OCI-LY1 (cell line): ENCODE data around the gene SYTL5.

Experiments used
- H2AFZ ChIP-seq: fragments of 200-600 bp; sonication (generic), shearing (Covaris generic); 2 replicates; pipeline ENCODE4 v1.6.0; 2014; ENCODE audit warnings: antibody characterized with exemption, mild to moderate bottlenecking, low read length
- H3F3A ChIP-seq: fragments of 200-600 bp; sonication (generic), shearing (Covaris generic); 2 replicates; pipeline ENCODE4 v1.6.0; 2014; ENCODE audit warnings: mild to moderate bottlenecking, antibody characterized with exemption, low read length, moderate library complexity; ENCODE audit not compliant: insufficient read depth
- H3K27ac ChIP-seq: fragments of 200-600 bp; sonication (generic); 2 replicates; pipeline ENCODE4 v1.5.1; 2014; ENCODE audit warnings: low read length, mixed run types, mild to moderate bottlenecking, low read depth; ENCODE audit not compliant: poor library complexity, severe bottlenecking
- H3K27me3 ChIP-seq: fragments of 200-600 bp; sonication (generic); 2 replicates; pipeline ENCODE4 v1.6.0; 2014; ENCODE audit warnings: antibody characterized with exemption, mild to moderate bottlenecking, low read length, moderate library complexity; ENCODE audit not compliant: insufficient read depth
- H3K36me3 ChIP-seq: fragments of 200-600 bp; sonication (generic); 2 replicates; pipeline ENCODE4 v1.6.1; 2014; ENCODE audit warnings: mild to moderate bottlenecking, antibody characterized with exemption, low read length, moderate library complexity, mixed read lengths; ENCODE audit not compliant: insufficient read depth
- H3K4me1 ChIP-seq: fragments of 200-600 bp; sonication (generic); 2 replicates; pipeline ENCODE4 v1.5.1; 2014; ENCODE audit warnings: mild to moderate bottlenecking, low read length, moderate library complexity; ENCODE audit not compliant: insufficient read depth, severe bottlenecking
- H3K4me2 ChIP-seq: fragments of 200-600 bp; sonication (generic), shearing (Covaris generic); 2 replicates; pipeline ENCODE4 v1.6.1; 2014; ENCODE audit warnings: low read length
- H3K4me3 ChIP-seq: fragments of 200-600 bp; sonication (generic); 2 replicates; pipeline ENCODE4 v1.5.1; 2014; ENCODE audit warnings: low read length, low read depth, mild to moderate bottlenecking, mixed read lengths; ENCODE audit not compliant: poor library complexity, severe bottlenecking
- H3K79me2 ChIP-seq: fragments of 200-600 bp; shearing (Covaris generic); 2 replicates; pipeline ENCODE4 v1.6.1; 2016; ENCODE audit warnings: mixed run types, low read length, mixed read lengths; ENCODE audit not compliant: insufficient read depth
- H3K9ac ChIP-seq: fragments of 200-600 bp; sonication (generic), shearing (Covaris generic); 2 replicates; pipeline ENCODE4 v1.6.1; 2014; ENCODE audit warnings: mild to moderate bottlenecking, low read length, mixed read lengths
- H3K9me2 ChIP-seq: fragments of 200-600 bp; sonication (generic), shearing (Covaris generic); 2 replicates; pipeline ENCODE4 v1.6.1; 2014; ENCODE audit warnings: low read depth, mild to moderate bottlenecking, low read length, mixed read lengths
- H3K9me3 ChIP-seq: fragments of 200-600 bp; shearing (Covaris generic); 2 replicates; pipeline ENCODE4 v1.6.1; 2014; ENCODE audit warnings: low read length, mixed read lengths
- H4K20me1 ChIP-seq: fragments of 200-600 bp; sonication (generic), shearing (Covaris generic); 2 replicates; pipeline ENCODE4 v1.6.0; 2016; ENCODE audit warnings: mild to moderate bottlenecking, low read length; ENCODE audit not compliant: insufficient read depth
- CTCF ChIP-seq: fragments of 200-600 bp; sonication (generic), shearing (Covaris generic); IDR thresholded peaks from 2 replicates; pipeline ENCODE4 v1.5.1; 2017; ENCODE audit warnings: mild to moderate bottlenecking, antibody characterized with exemption, low read length, moderate library complexity, mixed read lengths
- EZH2 ChIP-seq: fragments of 200-600 bp; sonication (generic), shearing (Covaris generic); IDR thresholded peaks from 2 replicates; pipeline ENCODE4 v1.8.0; 2017; ENCODE audit warnings: borderline replicate concordance, mixed run types, mild to moderate bottlenecking, antibody characterized with exemption, low read length, moderate library complexity, mixed read lengths

SYTL5 gene

GRCh38 chrX:38117485-38117884 is 111.1 kb downstream of the SYTL5 start:
- Histone ChIP-seq H3K27me3 (no peaks in the 10 kb centered on the region), H2AFZ (no peak overlapping the region), H3K4me3 (no peak overlapping the region), H3K9me3 (no peaks in the 10 kb centered on the region), H3K4me1 (no peaks in the 10 kb centered on the region), H3K9me2 (no peaks in the 10 kb centered on the region), H3K36me3 (no peaks in the 10 kb centered on the region), H4K20me1 (no peaks in the 10 kb centered on the region), H3F3A (no peaks in the 10 kb centered on the region), H3K4me2 (no peak overlapping the region), H3K79me2 (no peaks in the 10 kb centered on the region), H3K27ac (no peak overlapping the region), H3K9ac (no peak overlapping the region)
- TF ChIP-seq EZH2 (no peak), CTCF (no peak)

- no peaks in the 10 kb centered on the region for H3K27me3 ChIP-seq
- no peaks in the 10 kb centered on the region for H3K79me2 ChIP-seq
- no peaks in the 10 kb centered on the region for H3K4me1 ChIP-seq
- no peaks in the 10 kb centered on the region for H3F3A ChIP-seq
- no peak overlapping the region for H3K4me2 ChIP-seq
- H3K9me3 ChIP-seq: no peaks in the 10 kb centered on the region
- H3K27ac ChIP-seq: no peak overlapping the region
- no peaks in the 10 kb centered on the region for H4K20me1 ChIP-seq
- TF ChIP-seq EZH2 (no peak), CTCF (no peak)
- H3K9me2 ChIP-seq: no peaks in the 10 kb centered on the region
- no peak overlapping the region for H2AFZ ChIP-seq
- H3K9ac ChIP-seq: no peak overlapping the region
- no peak overlapping the region for H3K4me3 ChIP-seq
- no peaks in the 10 kb centered on the region for H3K36me3 ChIP-seq
These were observed 117.6 kb downstream of the SYTL5 start for GRCh38 chrX:38124000-38124399.

GRCh38 chrX:38126179-38126578 is 119.8 kb downstream of the SYTL5 start:
- no peak for TF ChIP-seq EZH2
- no peak for TF ChIP-seq CTCF
- H3K4me2 ChIP-seq: no peak overlapping the region
- no peaks in the 10 kb centered on the region for H4K20me1 ChIP-seq
- no peak overlapping the region for H3K9ac ChIP-seq
- H3K36me3 ChIP-seq: no peaks in the 10 kb centered on the region
- H3K9me3 ChIP-seq: no peaks in the 10 kb centered on the region
- no peaks in the 10 kb centered on the region for H3K27me3 ChIP-seq
- H3F3A ChIP-seq: no peaks in the 10 kb centered on the region
- no peak overlapping the region for H2AFZ ChIP-seq
- H3K27ac ChIP-seq: no peak overlapping the region
- no peaks in the 10 kb centered on the region for H3K79me2 ChIP-seq
- H3K9me2 ChIP-seq: no peaks in the 10 kb centered on the region
- H3K4me1 ChIP-seq: no peaks in the 10 kb centered on the region
- no peak overlapping the region for H3K4me3 ChIP-seq
